GM12878 (cell line): ENCODE measurements around the gene GPR153. TPM values are rescaled to one million over a fixed set of nuclear protein-coding genes. Genes with fewer than 3 reads are reported as not detected.

Experiments
- ATAC-seq: fragments of 200-7000 bp; cut with Tn5 transposase; 3 replicates; pipeline ENCODE4 v1.9.1; 2020; ENCODE audit warnings: mild to moderate bottlenecking, moderate library complexity
- BruUV-seq: library from RNA; stranded (reverse); fragments of 400-500 nt; replicated peaks from 2 replicates; lab custom pipeline; 2021; lab: Mats Ljungman, UMichigan
- CTCF ChIA-PET: fragments of 300-600 bp; sonication (Branson Sonifier 250); formaldehyde crosslinking; extraction: SDS; loops from one replicate; lab custom pipeline; 2021; ENCODE audit warnings: inconsistent platforms; lab: Yijun Ruan, JAX
- POLR2A ChIA-PET: fragments of 350-600 bp; formaldehyde crosslinking; extraction: SDS; loops from one replicate; lab custom pipeline; 2021; ENCODE audit warnings: inconsistent platforms; lab: Charles Lee
- RAD21 ChIA-PET: fragments of 300-600 bp; sonication (Branson Sonifier 250); formaldehyde crosslinking; loops from one replicate; lab custom pipeline; 2023; ENCODE audit warnings: antibody characterized with exemption; ENCODE audit not compliant: unreplicated experiment; lab: Charles Lee
- SMC1A ChIA-PET: fragments of 300-600 bp; sonication (Branson Sonifier 250); formaldehyde crosslinking; loops from one replicate; lab custom pipeline; 2023; ENCODE audit not compliant: unreplicated experiment, uncharacterized antibody; lab: Charles Lee
- DNase-seq: peaks from one replicate; pipeline ENCODE4 v3.0.0-alpha.2; 2011; ENCODE audit warnings: low read depth, low spot score
- FAIRE-seq: peaks from 3 replicates; lab custom pipeline; 2011; peaks lifted over from hg19 to GRCh38; lab: Jason Lieb, UNC
- H2AFZ ChIP-seq: 2 replicates; pipeline ENCODE4 v1.6.0; 2011; ENCODE audit warnings: low read depth, low read length, control low read depth; ENCODE audit not compliant: control insufficient read depth
- H3K27ac ChIP-seq: 2 replicates; pipeline ENCODE4 v1.5.1; 2011; ENCODE audit warnings: control low read depth; ENCODE audit not compliant: control insufficient read depth, insufficient read depth
- H3K27me3 ChIP-seq, 2 experiments: replicated peaks in 1 of 2; 2 replicates each; pipeline versions ENCODE4 v1.6.0 to v1.6.1; 2011; ENCODE audit warnings: low read length in 1 of 2; ENCODE audit not compliant: control insufficient read depth in 2 of 2, insufficient read depth in 2 of 2
- H3K36me3 ChIP-seq, 2 experiments: 2 replicates each; pipeline ENCODE4 v1.5.1; 2011; ENCODE audit warnings: low read length in 1 of 2; ENCODE audit not compliant: control insufficient read depth in 2 of 2, insufficient read depth in 2 of 2
- H3K4me1 ChIP-seq: 2 replicates; pipeline ENCODE4 v1.6.1; 2011; ENCODE audit warnings: mild to moderate bottlenecking, low read length, moderate library complexity, mixed read lengths; ENCODE audit not compliant: control insufficient read depth, insufficient read depth
- H3K4me2 ChIP-seq: 2 replicates; pipeline ENCODE4 v1.6.0; 2011; ENCODE audit warnings: control low read depth; ENCODE audit not compliant: control insufficient read depth, insufficient read depth
- H3K4me3 ChIP-seq: fragments of 200-600 bp; sonication (generic); 2 replicates; pipeline ENCODE4 v1.5.1; 2016
- H3K79me2 ChIP-seq: 2 replicates; pipeline ENCODE4 v1.6.0; 2011; ENCODE audit warnings: low read length; ENCODE audit not compliant: control insufficient read depth, insufficient read depth
- H3K9ac ChIP-seq: 2 replicates; pipeline ENCODE4 v1.8.0; 2011; ENCODE audit warnings: low read length, control low read depth, mixed read lengths; ENCODE audit not compliant: control insufficient read depth, insufficient read depth
- H3K9me3 ChIP-seq: replicated peaks from 3 replicates; pipeline ENCODE4 v1.5.1; 2011; ENCODE audit warnings: mild to moderate bottlenecking, low read length; ENCODE audit not compliant: control insufficient read depth, insufficient read depth
- H4K20me1 ChIP-seq: 2 replicates; pipeline ENCODE4 v1.6.0; 2011; ENCODE audit not compliant: control insufficient read depth, insufficient read depth
- BRCA1 ChIP-seq: IDR thresholded peaks from 2 replicates; pipeline ENCODE4 v1.6.1; 2011; ENCODE audit warnings: low read depth, low read length, improper control_type of control experiment
- CBX3 ChIP-seq: fragments of 200-600 bp; sonication (generic); IDR thresholded peaks from 2 replicates; pipeline ENCODE4 v1.6.1; 2016; ENCODE audit warnings: low read depth, borderline replicate concordance
- CHD1 ChIP-seq: IDR thresholded peaks from 2 replicates; pipeline ENCODE4 v1.6.1; 2012; ENCODE audit warnings: low read depth, low read length, improper control_type of control experiment
- EGR1 ChIP-seq, 2 experiments: IDR thresholded peaks; 1 replicate in 1 of 2; 2 replicates in 1 of 2; pipeline ENCODE4 v1.6.1; 2011 to 2012; ENCODE audit warnings: low read depth in 2 of 2, low read length in 2 of 2, borderline replicate concordance in 1 of 2, mild to moderate bottlenecking in 1 of 2, moderate library complexity in 1 of 2
- EP300 ChIP-seq, 2 experiments: fragments of 150-350 bp in 1 of 2; IDR thresholded peaks; 2 replicates each; pipeline ENCODE4 v1.6.1; 2011 to 2012; ENCODE audit warnings: low read depth in 2 of 2, low read length in 2 of 2, borderline replicate concordance in 1 of 2, improper control_type of control experiment in 1 of 2, inconsistent platforms in 1 of 2; ENCODE audit not compliant: control insufficient read depth in 1 of 2
- FOXM1 ChIP-seq: IDR thresholded peaks from 2 replicates; pipeline ENCODE4 v1.6.1; 2012; ENCODE audit warnings: low read depth, mild to moderate bottlenecking, inconsistent platforms, low read length, moderate library complexity
- GATAD2B ChIP-seq: fragments of 450-650 bp; conservative IDR thresholded peaks from 2 replicates; pipeline ENCODE4 v1.6.1; 2017; ENCODE audit warnings: low read depth, mild to moderate bottlenecking, moderate library complexity
- KLF5 ChIP-seq: fragments of 450-650 bp; IDR thresholded peaks from 2 replicates; pipeline ENCODE4 v1.6.1; 2014; ENCODE audit warnings: mild to moderate bottlenecking; ENCODE audit not compliant: partially characterized antibody
- MTA3 ChIP-seq: IDR thresholded peaks from 2 replicates; pipeline ENCODE4 v1.6.1; 2012; ENCODE audit warnings: low read length, inconsistent platforms, borderline replicate concordance
- NFIC ChIP-seq: IDR thresholded peaks from 2 replicates; pipeline ENCODE4 v1.6.1; 2012; ENCODE audit warnings: low read depth, mild to moderate bottlenecking, inconsistent platforms, low read length, moderate library complexity
- PAX8 ChIP-seq: fragments of 450-650 bp; IDR thresholded peaks from 2 replicates; pipeline ENCODE4 v1.6.1; 2017; ENCODE audit warnings: mild to moderate bottlenecking, moderate library complexity
- REST ChIP-seq: IDR thresholded peaks from 2 replicates; pipeline ENCODE4 v1.6.1; 2012; ENCODE audit warnings: mild to moderate bottlenecking, low read depth, low read length
- RUNX3 ChIP-seq: IDR thresholded peaks from 2 replicates; pipeline ENCODE4 v1.6.1; 2012; ENCODE audit warnings: low read length, inconsistent platforms
- TCF3 ChIP-seq: IDR thresholded peaks from 2 replicates; pipeline ENCODE4 v1.6.1; 2012; ENCODE audit warnings: low read depth, mild to moderate bottlenecking, low read length, borderline replicate concordance; ENCODE audit not compliant: insufficient read depth
- ZNF622 ChIP-seq: fragments of 450-650 bp; IDR thresholded peaks from 2 replicates; pipeline ENCODE4 v1.6.1; 2017; ENCODE audit warnings: mild to moderate bottlenecking, inconsistent platforms
- WGBS: methylation state at CpG from one replicate; pipeline ENCODE4 v1.1.6; 2016; ENCODE audit warnings: low lambda C conversion rate; ENCODE audit not compliant: insufficient replicate concordance, insufficient coverage; ENCODE audit errors: missing lambda C conversion rate; 5-methylcytosine and 5-hydroxymethylcytosine counted together
- in situ Hi-C: fragments of 300-500 bp; cut with MboI; formaldehyde crosslinking; loops from 9 replicates; pipeline ENCODE4 v1.14.3; 2018; ENCODE audit warnings: mixed read lengths
- intact Hi-C: fragments of 100-400 bp; cut with micrococcal nuclease; formaldehyde crosslinking; loops from one replicate; pipeline ENCODE4 v1.14.2; 2022; ENCODE audit not compliant: unreplicated experiment
- polyA plus RNA-seq, 11 experiments: library from polyadenylated mRNA; depleted of rRNA in 4 of 11; unstranded in 6 of 11; stranded (reverse) in 5 of 11; fragments of >200 nt; fragmentation: Nextera tagmentation in 4 of 11; fragmentation: Illumina TruSeq in 1 of 11; extraction: Ambion mirVana in 4 of 11; extraction: Trizol in 1 of 11; gene quantifications; 1 replicate in 1 of 11; 2 replicates in 10 of 11; pipeline versions ENCODE4 v1.2.1 to v1.2.3, GENCODE V29; 2011 to 2016; ENCODE audit warnings: inconsistent platforms in 2 of 11, missing spikeins in 2 of 11, low read depth in 1 of 11
- total RNA-seq, 4 experiments: library from RNA; depleted of rRNA in 3 of 4; stranded (reverse); fragments of >200 nt in 3 of 4; fragmentation: Illumina TruSeq in 1 of 4; extraction: Trizol in 1 of 4; gene quantifications; 2 replicates each; pipeline versions ENCODE4 v1.2.1 to v1.2.3, GENCODE V29; 2013 to 2021

The GPR153 gene
- total and polyA plus RNA-seq, 10 of the 15 experiments (the other 5 are each of a cell fraction or from before 2014, with no cell fraction given), result 0.04 to 2.2 (median 0.54) TPM

DNA sequence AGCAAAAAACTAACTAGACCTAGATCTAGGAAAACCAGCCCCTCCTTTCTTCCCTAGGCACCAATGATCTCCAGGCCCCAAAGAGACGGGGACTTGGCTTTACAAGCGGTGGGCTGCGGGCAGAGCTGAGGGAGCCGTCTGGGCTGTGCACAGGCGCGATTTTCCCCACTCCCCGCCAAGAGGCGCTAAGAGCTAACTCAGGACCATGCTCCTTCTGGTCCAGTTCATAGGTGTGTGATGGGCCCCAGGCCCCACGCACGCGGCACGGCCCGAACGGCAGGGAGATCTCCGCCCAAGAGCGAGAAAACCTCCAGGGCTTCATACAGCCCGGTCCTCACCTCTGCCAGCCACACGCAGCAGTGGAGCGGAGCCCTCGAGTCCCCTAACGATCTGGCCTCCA is 7.5 kb upstream of the GPR153 start:
- Histone ChIP-seq H3K4me1 (no peaks in the 10 kb centered on the region), H3K9ac (no peak overlapping the region), H3K79me2 (no peaks in the 10 kb centered on the region), H3K27me3 (no peaks in the 10 kb centered on the region), H3K4me2 (no peak overlapping the region), H3K4me3 (no peak overlapping the region), H3K9me3 (no peaks in the 10 kb centered on the region), H4K20me1 (no peaks in the 10 kb centered on the region; the same call in 1 of the 2 replicates), H2AFZ (no peak overlapping the region), H3K27ac (no peak overlapping the region), H3K36me3 (peaks cover 0 to 8% of the 10 kb centered on the region in 2 experiments; a peak in 2 of 4 replicates)
- intact Hi-C loops, result no loop called here
- in situ Hi-C loops, result no loop called here
- no TSS peak for BruUV-seq
- 97% methylated on average over 21 of the region's 21 CpGs for WGBS
- TF ChIP-seq ZNF622, result no peak
- ATAC-seq, result no peak
- ChIA-PET RAD21 (no interaction called here), SMC1A (no interaction called here), CTCF (no interaction called here), POLR2A (no interaction called here)
- FAIRE-seq, result no peak
- no peak for DNase-seq

- TF ChIP-seq GATAD2B (no peak), MTA3 (no peak), EGR1 (IDR thresholded peaks at IDR 0.05; ENCODE audit: borderline replicate concordance in 1 of 2, low read depth in 2 of 2, low read length in 2 of 2) (no peak), BRCA1 (no peak), FOXM1 (no peak), REST (no peak), KLF5 (no peak), CHD1 (no peak), CBX3 (no peak), TCF3 (no peak), EP300 (IDR thresholded peaks at IDR 0.05; ENCODE audit: borderline replicate concordance in 1 of 2, control insufficient read depth in 1 of 2, low read depth in 2 of 2, low read length in 2 of 2) (no peak), RUNX3 (no peak), ZNF622 (no peak), PAX8 (no peak), NFIC (no peak)
- Histone ChIP-seq H3K4me1 (no peaks in the 10 kb centered on the region), H3K27ac (no peak overlapping the region), H3K36me3 (peaks cover 0 to 6% of the 10 kb centered on the region in 2 experiments; a peak in 2 of 4 replicates), H2AFZ (no peak overlapping the region), H3K9ac (no peak overlapping the region), H4K20me1 (no peaks in the 10 kb centered on the region; the same call in 1 of the 2 replicates), H3K27me3 (no peaks in the 10 kb centered on the region), H3K79me2 (no peaks in the 10 kb centered on the region), H3K4me2 (no peak overlapping the region), H3K9me3 (no peaks in the 10 kb centered on the region), H3K4me3 (no peak overlapping the region)
- ATAC-seq, result no peak
- ChIA-PET RAD21 (no interaction called here), CTCF (interaction anchor here (0.9 kb wide), 1 partner anchor 117 kb away, joined by 3 read pairs; no protein-coding TSS in a partner anchor), POLR2A (no interaction called here), SMC1A (no interaction called here)
- FAIRE-seq, result no peak
- WGBS, result 81% methylated on average over 12 of the region's 12 CpGs
- intact Hi-C loops (no loop called here), in situ Hi-C loops (no loop called here)
- DNase-seq, result no peak
- no TSS peak for BruUV-seq
Measured at GRCh38 chr1:6267686-6268322, 6.9 kb upstream of the GPR153 start.
